ENCODE measurements around the gene ZBTB20. TPM values are rescaled to one million over a fixed set of nuclear protein-coding genes. Genes with fewer than 3 reads are reported as not detected.
A peak's percentile ranks its signal among the peaks of the same experiment; 100 is the strongest.

Gene ZBTB20
- total RNA-seq, 1 donor from 2014 or later: 19.1 TPM

DNA sequence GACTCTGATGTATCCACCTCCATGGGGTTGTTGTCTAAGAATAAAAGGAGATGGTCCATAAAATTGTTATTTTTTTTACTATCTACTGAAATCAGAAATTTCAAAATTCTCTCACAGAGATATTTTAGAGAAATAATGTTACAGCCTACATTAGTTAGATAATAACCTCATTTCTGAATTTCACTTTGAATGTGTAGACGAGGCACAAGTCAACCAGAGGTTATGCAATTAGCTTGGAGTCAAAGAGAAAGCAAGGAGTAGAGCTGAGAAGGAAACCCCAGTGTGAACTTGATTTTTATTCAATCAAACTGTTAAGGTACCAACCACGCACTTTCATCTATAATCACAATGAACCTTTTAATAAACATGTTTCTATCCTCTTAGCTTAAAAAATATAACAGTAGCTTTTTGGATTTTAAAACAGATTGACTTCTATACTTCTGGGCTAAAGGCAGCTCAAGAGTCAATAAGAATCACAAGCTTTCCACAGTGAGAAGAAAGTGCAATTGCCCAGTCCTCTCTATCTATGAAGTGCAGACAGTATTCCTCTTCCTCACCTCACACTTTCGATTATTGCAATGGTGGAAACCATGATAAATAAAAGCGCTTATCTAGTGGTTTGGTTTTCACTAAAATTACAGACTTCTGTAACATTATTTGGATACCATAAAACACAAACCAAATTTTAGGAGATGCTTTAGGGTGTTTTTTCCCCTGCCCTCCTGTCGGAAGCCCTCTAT lies 403.2 kb downstream of the ZBTB20 start:
- Mint-ChIP-seq H3K27ac (ENCODE audit: unreplicated experiment) (no peak overlapping the region), H3K4me3 (ENCODE audit: unreplicated experiment) (no peak overlapping the region), H3K9me3 (ENCODE audit: unreplicated experiment) (no peaks in the 10 kb centered on the region), H3K27me3 (ENCODE audit: unreplicated experiment) (no peaks in the 10 kb centered on the region), H3K4me1 (ENCODE audit: unreplicated experiment) (peaks cover 23% of the 10 kb centered on the region), H3K36me3 (ENCODE audit: unreplicated experiment) (peaks cover 2% of the 10 kb centered on the region)
- no peak for DNase-seq (ENCODE audit: extremely low spot score, unreplicated experiment)
- TF ChIP-seq, protein P1, sequence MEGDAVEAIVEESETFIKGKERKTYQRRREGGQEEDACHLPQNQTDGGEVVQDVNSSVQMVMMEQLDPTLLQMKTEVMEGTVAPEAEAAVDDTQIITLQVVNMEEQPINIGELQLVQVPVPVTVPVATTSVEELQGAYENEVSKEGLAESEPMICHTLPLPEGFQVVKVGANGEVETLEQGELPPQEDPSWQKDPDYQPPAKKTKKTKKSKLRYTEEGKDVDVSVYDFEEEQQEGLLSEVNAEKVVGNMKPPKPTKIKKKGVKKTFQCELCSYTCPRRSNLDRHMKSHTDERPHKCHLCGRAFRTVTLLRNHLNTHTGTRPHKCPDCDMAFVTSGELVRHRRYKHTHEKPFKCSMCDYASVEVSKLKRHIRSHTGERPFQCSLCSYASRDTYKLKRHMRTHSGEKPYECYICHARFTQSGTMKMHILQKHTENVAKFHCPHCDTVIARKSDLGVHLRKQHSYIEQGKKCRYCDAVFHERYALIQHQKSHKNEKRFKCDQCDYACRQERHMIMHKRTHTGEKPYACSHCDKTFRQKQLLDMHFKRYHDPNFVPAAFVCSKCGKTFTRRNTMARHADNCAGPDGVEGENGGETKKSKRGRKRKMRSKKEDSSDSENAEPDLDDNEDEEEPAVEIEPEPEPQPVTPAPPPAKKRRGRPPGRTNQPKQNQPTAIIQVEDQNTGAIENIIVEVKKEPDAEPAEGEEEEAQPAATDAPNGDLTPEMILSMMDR (IDR thresholded peaks at IDR 0.05): no peak

DNA sequence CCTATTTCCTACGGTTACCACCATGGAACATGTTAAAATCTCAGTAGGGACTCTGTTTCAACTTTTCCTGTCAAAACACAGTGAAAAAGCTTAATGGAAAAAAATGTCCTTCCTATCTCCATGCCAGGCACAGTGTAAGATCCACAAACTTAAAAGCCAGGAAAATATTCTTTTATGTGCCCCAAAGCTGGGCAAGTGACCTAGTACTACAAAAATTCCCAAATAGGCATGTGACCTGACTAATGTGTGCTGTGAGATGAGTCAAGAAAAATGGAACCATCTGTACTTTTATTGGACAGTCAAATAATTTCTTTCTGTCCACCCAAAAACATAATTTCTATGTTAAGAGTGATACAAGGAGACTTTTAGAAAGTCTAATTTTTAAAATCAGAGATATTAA lies 406.0 kb downstream of the ZBTB20 start:
- no peaks in the 10 kb centered on the region for H3K27me3 Mint-ChIP-seq (ENCODE audit: unreplicated experiment)
- peak overlapping the region; percentile 27 for H3K27ac Mint-ChIP-seq (ENCODE audit: unreplicated experiment)
- H3K4me3 Mint-ChIP-seq (ENCODE audit: unreplicated experiment): no peak overlapping the region
- peaks cover 3% of the 10 kb centered on the region for H3K9me3 Mint-ChIP-seq (ENCODE audit: unreplicated experiment)
- H3K36me3 Mint-ChIP-seq (ENCODE audit: unreplicated experiment): peaks cover 2% of the 10 kb centered on the region
- H3K4me1 Mint-ChIP-seq (ENCODE audit: unreplicated experiment): peaks cover 18% of the 10 kb centered on the region
- TF ChIP-seq, protein P1 (IDR thresholded peaks at IDR 0.05): no peak
- no peak for DNase-seq (ENCODE audit: extremely low spot score, unreplicated experiment)

DNA sequence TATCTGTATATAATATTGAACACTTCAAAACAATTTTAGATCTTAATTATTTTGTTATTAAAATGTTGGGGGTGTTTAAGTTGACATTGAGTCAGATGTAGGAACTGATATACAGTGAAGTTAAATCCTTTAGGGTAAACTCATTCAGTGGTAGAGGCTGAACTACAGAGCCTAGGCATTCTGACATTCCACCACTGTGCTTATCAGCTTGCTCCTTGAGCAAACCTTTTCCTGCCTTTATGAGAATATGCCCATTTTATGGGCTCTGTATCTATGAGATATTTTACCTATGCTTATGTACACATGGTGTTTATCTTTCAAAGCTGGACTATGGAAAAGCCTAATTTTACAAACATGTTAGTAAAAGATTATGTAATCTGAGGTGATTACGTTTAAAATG lies 407.5 kb downstream of the ZBTB20 start:
- no peak overlapping the region for H3K4me3 Mint-ChIP-seq (ENCODE audit: unreplicated experiment)
- TF ChIP-seq, protein P1 (IDR thresholded peaks at IDR 0.05): no peak
- peaks cover 2% of the 10 kb centered on the region for H3K36me3 Mint-ChIP-seq (ENCODE audit: unreplicated experiment)
- H3K27ac Mint-ChIP-seq (ENCODE audit: unreplicated experiment): no peak overlapping the region
- no peak for DNase-seq (ENCODE audit: extremely low spot score, unreplicated experiment)
- H3K27me3 Mint-ChIP-seq (ENCODE audit: unreplicated experiment): no peaks in the 10 kb centered on the region
- peaks cover 11% of the 10 kb centered on the region for H3K4me1 Mint-ChIP-seq (ENCODE audit: unreplicated experiment)
- H3K9me3 Mint-ChIP-seq (ENCODE audit: unreplicated experiment): peaks cover 3% of the 10 kb centered on the region

DNA sequence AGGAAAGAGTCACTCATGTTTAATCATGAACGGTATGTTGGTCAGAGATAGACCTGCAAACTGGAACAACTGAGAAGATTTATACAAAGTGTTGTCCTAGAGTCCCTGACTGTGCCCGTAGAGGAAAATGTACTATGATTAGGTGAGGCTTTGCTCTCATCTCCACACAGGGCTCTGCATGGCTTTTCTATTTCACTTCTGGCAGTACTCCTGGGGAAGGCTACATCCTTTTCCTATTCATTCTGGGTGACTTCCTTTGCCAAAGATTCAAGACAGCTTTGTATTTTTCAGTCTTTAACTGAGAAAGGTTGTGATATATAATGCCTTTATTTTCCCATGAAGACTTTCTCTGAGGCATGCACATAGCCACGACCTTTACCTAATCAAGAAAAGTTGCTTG lies 414.7 kb downstream of the ZBTB20 start:
- Mint-ChIP-seq H3K4me3 (ENCODE audit: unreplicated experiment) (no peak overlapping the region), H3K27me3 (ENCODE audit: unreplicated experiment) (no peaks in the 10 kb centered on the region), H3K4me1 (ENCODE audit: unreplicated experiment) (peaks cover under 1% of the 10 kb centered on the region), H3K9me3 (ENCODE audit: unreplicated experiment) (peaks cover 3% of the 10 kb centered on the region), H3K36me3 (ENCODE audit: unreplicated experiment) (peaks cover 3% of the 10 kb centered on the region), H3K27ac (ENCODE audit: unreplicated experiment) (no peak overlapping the region)
- TF ChIP-seq, protein P1 (IDR thresholded peaks at IDR 0.05): no peak
- DNase-seq (ENCODE audit: extremely low spot score, unreplicated experiment): no peak

DNA sequence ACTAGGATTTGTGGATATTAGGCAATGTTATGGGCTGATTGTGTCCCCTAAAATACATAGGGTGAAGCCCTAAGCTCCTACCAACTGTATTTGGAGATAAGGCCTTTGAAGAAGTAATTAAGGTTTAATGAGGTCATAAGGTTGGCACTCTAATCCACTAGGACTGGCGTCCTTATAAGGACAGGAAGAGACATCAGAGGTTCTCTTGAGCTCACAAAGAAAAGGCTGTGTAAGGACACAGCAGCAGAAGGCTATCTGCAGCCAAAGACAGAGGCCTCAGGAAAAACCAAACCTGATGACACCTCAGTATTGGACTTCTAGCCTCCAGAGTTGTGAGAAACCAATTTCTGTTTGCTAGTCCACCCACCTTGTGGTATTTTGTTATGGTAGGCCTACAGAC lies 416.7 kb downstream of the ZBTB20 start:
- Mint-ChIP-seq H3K27me3 (ENCODE audit: unreplicated experiment) (no peaks in the 10 kb centered on the region), H3K4me1 (ENCODE audit: unreplicated experiment) (peaks cover 2% of the 10 kb centered on the region), H3K36me3 (ENCODE audit: unreplicated experiment) (peaks cover 3% of the 10 kb centered on the region), H3K4me3 (ENCODE audit: unreplicated experiment) (no peak overlapping the region), H3K9me3 (ENCODE audit: unreplicated experiment) (no peaks in the 10 kb centered on the region), H3K27ac (ENCODE audit: unreplicated experiment) (no peak overlapping the region)
- no peak for DNase-seq (ENCODE audit: extremely low spot score, unreplicated experiment)
- TF ChIP-seq, protein P1 (IDR thresholded peaks at IDR 0.05): no peak
